CD4-positive, alpha-beta memory T cell (primary cell): ENCODE results near the gene OLA1. TPM values are rescaled to one million over a fixed set of nuclear protein-coding genes. Genes with fewer than 3 reads are reported as not detected.

Experiments used
- CTCF ChIA-PET: fragments of 350-600 bp; sonication (Branson Sonifier 250); formaldehyde crosslinking; loops from one replicate; lab custom pipeline; 2021; ENCODE audit warnings: inconsistent platforms; ENCODE audit not compliant: partially characterized antibody; lab: Charles Lee
- POLR2A ChIA-PET: fragments of 350-600 bp; sonication (Branson Sonifier 250); formaldehyde crosslinking; loops from one replicate; lab custom pipeline; 2021; ENCODE audit not compliant: partially characterized antibody; lab: Charles Lee
- DNase-seq, 5 donors: peaks; one replicate each; pipeline versions ENCODE4 v3.0.0 to v3.0.0-alpha.2; 2020 to 2022; ENCODE audit warnings: mixed read lengths in 1 of 5
- H3K27ac ChIP-seq: one replicate; pipeline ENCODE4 v1.7.0; 2013; ENCODE audit warnings: low read depth, low read length
- H3K27me3 ChIP-seq: 2 replicates; pipeline ENCODE4 v1.7.0; 2013; ENCODE audit warnings: mild to moderate bottlenecking, low read length, moderate library complexity; ENCODE audit not compliant: insufficient read depth
- H3K36me3 ChIP-seq: 2 replicates; pipeline ENCODE4 v1.7.0; 2013; ENCODE audit warnings: mild to moderate bottlenecking, low read length, moderate library complexity; ENCODE audit not compliant: insufficient read depth
- H3K4me1 ChIP-seq: 2 replicates; pipeline ENCODE4 v1.7.0; 2013; ENCODE audit warnings: mild to moderate bottlenecking, low read length, moderate library complexity; ENCODE audit not compliant: insufficient read depth
- H3K4me3 ChIP-seq, 2 donors: one replicate each; pipeline ENCODE4 v1.7.0; 2013; ENCODE audit warnings: low read length in 2 of 2, mild to moderate bottlenecking in 1 of 2
- H3K9me3 ChIP-seq, 2 donors: one replicate each; pipeline ENCODE4 v1.7.0; 2013; ENCODE audit warnings: low read length in 2 of 2, control low read depth in 1 of 2; ENCODE audit not compliant: control insufficient read depth in 1 of 2
- H3K27ac Mint-ChIP-seq, 7 donors: one replicate each; pipeline ENCODE4 v1.8.0; 2020 to 2021; ENCODE audit warnings: mixed read lengths in 7 of 7, mild to moderate bottlenecking in 6 of 7, inconsistent platforms in 3 of 7, moderate library complexity in 3 of 7
- H3K27me3 Mint-ChIP-seq, 2 donors: one replicate each; pipeline ENCODE4 v1.8.0; 2020 to 2021; ENCODE audit warnings: mixed read lengths in 2 of 2
- H3K36me3 Mint-ChIP-seq, 2 donors: one replicate each; pipeline ENCODE4 v1.8.0; 2020 to 2021; ENCODE audit warnings: mixed read lengths in 2 of 2, inconsistent platforms in 1 of 2, mild to moderate bottlenecking in 1 of 2
- H3K4me1 Mint-ChIP-seq, 4 donors: one replicate each; pipeline ENCODE4 v1.8.0; 2020 to 2021; ENCODE audit warnings: mixed read lengths in 4 of 4, mild to moderate bottlenecking in 1 of 4
- H3K4me3 Mint-ChIP-seq, 8 donors: one replicate each; pipeline ENCODE4 v1.8.0; 2020 to 2021; ENCODE audit warnings: mixed read lengths in 8 of 8, mild to moderate bottlenecking in 7 of 8, moderate library complexity in 6 of 8, inconsistent platforms in 3 of 8
- H3K9me3 Mint-ChIP-seq, 8 donors: one replicate each; pipeline ENCODE4 v1.8.0; 2020 to 2021; ENCODE audit warnings: mixed read lengths in 8 of 8, mild to moderate bottlenecking in 5 of 8, inconsistent platforms in 3 of 8, moderate library complexity in 1 of 8
- intact Hi-C: fragments of 100-400 bp; cut with micrococcal nuclease; formaldehyde crosslinking; loops from one replicate; pipeline ENCODE4 v1.15.1; 2023
- polyA plus RNA-seq, 2 donors: library from polyadenylated mRNA; unstranded; fragments of 300-500 nt; fragmentation: Illumina TruSeq; gene quantifications; one replicate each; pipeline ENCODE4 v1.2.3, GENCODE V29; 2021
- total RNA-seq, 2 experiments: library from RNA; stranded (reverse); gene quantifications; one replicate each; pipeline ENCODE4 v1.2.3, GENCODE V29; 2021

OLA1 gene
- total and polyA plus RNA-seq, 4 experiments from 2014 or later: 31.1 to 77.1 (median 43.9) TPM

- Histone ChIP-seq H3K4me1 (no peaks in the 10 kb centered on the region), H3K4me3 (no peak overlapping the region), H3K27me3 (no peaks in the 10 kb centered on the region), H3K36me3 (no peaks in the 10 kb centered on the region), H3K9me3 (no peaks in the 10 kb centered on the region), H3K27ac (no peak overlapping the region)
- ChIA-PET CTCF (no interaction called here), POLR2A (no interaction called here)
- intact Hi-C loops: no loop called here
- Mint-ChIP-seq H3K36me3 (peaks cover 55 to 75% of the 10 kb centered on the region in 2 donors), H3K27ac (peak overlapping the region in 3 of 7 donors; percentile 19 to 81 (median 31)), H3K4me3 (no peak overlapping the region), H3K9me3 (peaks cover 0 to 87% (median 65%) of the 10 kb centered on the region in 8 donors), H3K27me3 (no peaks in the 10 kb centered on the region), H3K4me1 (peaks cover 6 to 19% (median 9%) of the 10 kb centered on the region in 4 donors)
- no peak for DNase-seq
These were observed 75.5 kb downstream of the OLA1 start for GRCh38 chr2:174172802-174173355.

GRCh38 chr2:174171686-174172445 is 76.5 kb downstream of the OLA1 start:
- H3K9me3 ChIP-seq: no peaks in the 10 kb centered on the region
- H3K27ac ChIP-seq: no peak overlapping the region
- no peaks in the 10 kb centered on the region for H3K36me3 ChIP-seq
- peaks cover 55 to 76% of the 10 kb centered on the region in 2 donors for H3K36me3 Mint-ChIP-seq
- no peak overlapping the region for H3K4me3 Mint-ChIP-seq
- no peak overlapping the region for H3K27ac Mint-ChIP-seq
- peaks cover 6 to 19% (median 8%) of the 10 kb centered on the region in 4 donors for H3K4me1 Mint-ChIP-seq
- CTCF ChIA-PET: no interaction called here
- no peaks in the 10 kb centered on the region for H3K27me3 ChIP-seq
- peaks cover 0 to 89% (median 69%) of the 10 kb centered on the region in 8 donors for H3K9me3 Mint-ChIP-seq
- H3K4me1 ChIP-seq: no peaks in the 10 kb centered on the region
- no peaks in the 10 kb centered on the region for H3K27me3 Mint-ChIP-seq
- intact Hi-C loops: no loop called here
- no peak for DNase-seq
- POLR2A ChIA-PET: interaction anchor here (0.6 kb wide), 1 partner anchor 89 kb away, joined by 3 read pairs; no protein-coding TSS in a partner anchor
- H3K4me3 ChIP-seq: no peak overlapping the region

DNA sequence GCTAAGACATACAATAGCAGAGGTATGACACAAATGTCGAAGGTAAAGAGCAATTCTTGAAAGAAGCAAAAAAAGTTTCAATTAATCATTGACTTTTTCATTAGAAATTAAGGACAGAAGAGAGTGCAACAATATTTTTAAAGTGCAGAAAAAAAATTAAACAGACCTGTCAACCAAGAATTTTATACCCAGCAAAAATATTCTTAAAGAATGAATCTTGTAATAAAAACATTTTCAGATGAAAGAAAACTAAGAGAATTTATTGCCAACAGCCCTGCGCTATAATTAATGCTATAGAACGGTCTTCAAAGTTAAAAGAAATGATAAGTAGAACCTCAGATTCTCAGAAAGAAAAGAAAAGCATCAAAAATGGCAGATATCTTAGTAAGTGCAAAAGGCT is 79.0 kb downstream of the OLA1 start:
- ChIA-PET CTCF (no interaction called here), POLR2A (no interaction called here)
- Histone ChIP-seq H3K27me3 (no peaks in the 10 kb centered on the region), H3K4me1 (no peaks in the 10 kb centered on the region), H3K36me3 (no peaks in the 10 kb centered on the region), H3K27ac (no peak overlapping the region), H3K4me3 (no peak overlapping the region), H3K9me3 (no peaks in the 10 kb centered on the region)
- no peaks in the 10 kb centered on the region for H3K27me3 Mint-ChIP-seq
- DNase-seq: no peak
- H3K4me1 Mint-ChIP-seq: peaks cover 6 to 19% (median 8%) of the 10 kb centered on the region in 4 donors
- peaks cover 46 to 71% of the 10 kb centered on the region in 2 donors for H3K36me3 Mint-ChIP-seq
- H3K27ac Mint-ChIP-seq: no peak overlapping the region
- H3K4me3 Mint-ChIP-seq: no peak overlapping the region
- intact Hi-C loops: no loop called here
- peaks cover 0 to 73% (median 57%) of the 10 kb centered on the region in 8 donors for H3K9me3 Mint-ChIP-seq

DNA sequence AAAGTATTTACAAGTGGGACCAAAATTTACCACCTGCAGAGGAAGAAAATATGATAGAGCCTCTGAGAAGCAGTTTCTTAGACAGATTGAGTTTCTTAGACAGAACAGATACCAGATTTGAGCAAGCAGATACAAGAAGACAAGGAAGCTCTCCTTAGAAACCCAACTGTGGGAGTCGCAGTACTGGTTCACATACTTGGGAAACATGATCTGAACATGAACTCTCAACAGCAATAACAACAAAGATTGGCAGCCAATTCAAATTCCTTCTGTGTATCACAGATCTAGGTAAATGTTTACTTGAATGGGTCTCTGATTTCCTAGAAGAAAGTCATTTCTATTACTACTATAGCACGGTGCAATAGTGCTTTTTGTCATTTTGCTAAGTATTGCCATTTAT is 82.1 kb downstream of the OLA1 start:
- H3K36me3 ChIP-seq: no peaks in the 10 kb centered on the region
- ChIA-PET CTCF (no interaction called here), POLR2A (no interaction called here)
- intact Hi-C loops: no loop called here
- peaks cover 0 to 47% (median 37%) of the 10 kb centered on the region in 8 donors for H3K9me3 Mint-ChIP-seq
- H3K4me3 Mint-ChIP-seq: no peak overlapping the region
- H3K9me3 ChIP-seq: no peaks in the 10 kb centered on the region
- H3K27me3 ChIP-seq: no peaks in the 10 kb centered on the region
- H3K4me3 ChIP-seq: no peak overlapping the region
- H3K27ac Mint-ChIP-seq: no peak overlapping the region
- peaks cover 30 to 52% of the 10 kb centered on the region in 2 donors for H3K36me3 Mint-ChIP-seq
- H3K27ac ChIP-seq: no peak overlapping the region
- no peaks in the 10 kb centered on the region for H3K4me1 ChIP-seq
- no peak for DNase-seq
- peaks cover 0 to 4% (median 0%) of the 10 kb centered on the region in 4 donors for H3K4me1 Mint-ChIP-seq
- H3K27me3 Mint-ChIP-seq: no peaks in the 10 kb centered on the region

DNA sequence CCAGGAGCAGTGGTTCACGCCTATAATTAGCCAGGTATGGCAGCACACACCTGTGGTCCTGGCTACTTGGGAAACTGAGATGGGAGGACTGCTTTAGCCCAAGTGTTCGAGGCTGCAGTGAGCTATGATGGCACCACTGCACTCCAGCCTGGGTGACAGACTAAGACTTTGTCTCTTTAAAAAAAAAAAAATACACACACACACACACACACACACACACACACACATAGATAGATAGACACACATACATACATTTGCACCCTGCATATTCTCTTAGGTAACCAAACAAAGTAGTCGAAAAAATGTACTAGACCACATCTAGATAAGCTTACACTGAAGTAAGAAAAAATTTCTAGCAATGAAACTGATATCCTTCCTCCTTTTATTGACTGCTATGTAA is 86.8 kb downstream of the OLA1 start:
- Mint-ChIP-seq H3K27ac (no peak overlapping the region), H3K4me1 (peaks cover 0 to 4% (median 0%) of the 10 kb centered on the region in 4 donors), H3K36me3 (peaks cover 8 to 24% of the 10 kb centered on the region in 2 donors), H3K27me3 (no peaks in the 10 kb centered on the region), H3K4me3 (no peak overlapping the region), H3K9me3 (peaks cover 0 to 6% (median 2%) of the 10 kb centered on the region in 8 donors)
- no peaks in the 10 kb centered on the region for H3K9me3 ChIP-seq
- H3K27ac ChIP-seq: no peak overlapping the region
- H3K4me1 ChIP-seq: no peaks in the 10 kb centered on the region
- intact Hi-C loops: no loop called here
- no peak overlapping the region for H3K4me3 ChIP-seq
- DNase-seq: no peak
- ChIA-PET POLR2A (no interaction called here), CTCF (no interaction called here)
- H3K27me3 ChIP-seq: no peaks in the 10 kb centered on the region
- H3K36me3 ChIP-seq: no peaks in the 10 kb centered on the region

DNA sequence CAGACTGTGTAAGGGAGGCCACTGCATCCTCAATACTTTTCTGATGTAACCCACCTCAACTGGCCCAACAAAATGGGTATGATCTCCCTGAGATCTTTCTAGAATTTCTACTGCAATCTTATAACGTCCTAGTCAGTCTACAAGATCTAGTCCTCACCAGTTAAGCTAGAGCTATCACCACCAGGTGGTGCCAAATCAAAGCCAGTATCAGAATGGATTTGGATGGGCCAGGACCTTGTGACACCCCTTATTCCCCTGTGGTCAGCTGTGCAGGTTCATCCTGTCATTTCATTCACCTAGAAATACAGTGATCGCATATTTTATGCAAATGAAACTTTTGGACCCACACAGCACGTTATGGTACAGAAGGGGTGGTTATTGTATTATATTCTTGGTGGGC is 90.3 kb downstream of the OLA1 start:
- Histone ChIP-seq H3K9me3 (no peaks in the 10 kb centered on the region), H3K4me3 (no peak overlapping the region), H3K4me1 (no peaks in the 10 kb centered on the region), H3K27me3 (no peaks in the 10 kb centered on the region), H3K36me3 (no peaks in the 10 kb centered on the region), H3K27ac (no peak overlapping the region)
- Mint-ChIP-seq H3K27me3 (no peaks in the 10 kb centered on the region), H3K9me3 (peaks cover 0 to 1% (median 0%) of the 10 kb centered on the region in 8 donors), H3K4me3 (no peak overlapping the region), H3K27ac (no peak overlapping the region), H3K4me1 (peaks cover 0 to 9% (median 5%) of the 10 kb centered on the region in 4 donors), H3K36me3 (peaks cover 4 to 11% of the 10 kb centered on the region in 2 donors)
- ChIA-PET POLR2A (no interaction called here), CTCF (interaction anchor here (1.1 to 2.0 kb wide), 2 partner anchors 183 to 186 kb away, joined by 3 to 15 read pairs; no protein-coding TSS in a partner anchor)
- intact Hi-C loops: loop anchor here (1.0 kb wide), 1 partner anchor 183 kb away; no protein-coding TSS in a partner anchor
- peak in 4 of 5 donors; percentile 2 to 8 (median 5) for DNase-seq

GRCh38 chr2:174157053-174157452 is 91.3 kb downstream of the OLA1 start:
- H3K9me3 ChIP-seq: no peaks in the 10 kb centered on the region
- ChIA-PET POLR2A (no interaction called here), CTCF (interaction anchor here (1.4 kb wide), 1 partner anchor 184 kb away, joined by 5 read pairs; no protein-coding TSS in a partner anchor)
- DNase-seq: no peak
- no peaks in the 10 kb centered on the region for H3K4me1 ChIP-seq
- no peaks in the 10 kb centered on the region for H3K36me3 ChIP-seq
- H3K27ac Mint-ChIP-seq: no peak overlapping the region
- no peak overlapping the region for H3K27ac ChIP-seq
- H3K4me3 ChIP-seq: no peak overlapping the region
- intact Hi-C loops: no loop called here
- H3K9me3 Mint-ChIP-seq: no peaks in the 10 kb centered on the region
- no peak overlapping the region for H3K4me3 Mint-ChIP-seq
- peaks cover 0 to 9% (median 5%) of the 10 kb centered on the region in 4 donors for H3K4me1 Mint-ChIP-seq
- no peaks in the 10 kb centered on the region for H3K27me3 Mint-ChIP-seq
- no peaks in the 10 kb centered on the region for H3K27me3 ChIP-seq
- peaks cover 3 to 10% of the 10 kb centered on the region in 2 donors for H3K36me3 Mint-ChIP-seq
